ENCODE results near the gene DNAH6.

Gene DNAH6

DNA sequence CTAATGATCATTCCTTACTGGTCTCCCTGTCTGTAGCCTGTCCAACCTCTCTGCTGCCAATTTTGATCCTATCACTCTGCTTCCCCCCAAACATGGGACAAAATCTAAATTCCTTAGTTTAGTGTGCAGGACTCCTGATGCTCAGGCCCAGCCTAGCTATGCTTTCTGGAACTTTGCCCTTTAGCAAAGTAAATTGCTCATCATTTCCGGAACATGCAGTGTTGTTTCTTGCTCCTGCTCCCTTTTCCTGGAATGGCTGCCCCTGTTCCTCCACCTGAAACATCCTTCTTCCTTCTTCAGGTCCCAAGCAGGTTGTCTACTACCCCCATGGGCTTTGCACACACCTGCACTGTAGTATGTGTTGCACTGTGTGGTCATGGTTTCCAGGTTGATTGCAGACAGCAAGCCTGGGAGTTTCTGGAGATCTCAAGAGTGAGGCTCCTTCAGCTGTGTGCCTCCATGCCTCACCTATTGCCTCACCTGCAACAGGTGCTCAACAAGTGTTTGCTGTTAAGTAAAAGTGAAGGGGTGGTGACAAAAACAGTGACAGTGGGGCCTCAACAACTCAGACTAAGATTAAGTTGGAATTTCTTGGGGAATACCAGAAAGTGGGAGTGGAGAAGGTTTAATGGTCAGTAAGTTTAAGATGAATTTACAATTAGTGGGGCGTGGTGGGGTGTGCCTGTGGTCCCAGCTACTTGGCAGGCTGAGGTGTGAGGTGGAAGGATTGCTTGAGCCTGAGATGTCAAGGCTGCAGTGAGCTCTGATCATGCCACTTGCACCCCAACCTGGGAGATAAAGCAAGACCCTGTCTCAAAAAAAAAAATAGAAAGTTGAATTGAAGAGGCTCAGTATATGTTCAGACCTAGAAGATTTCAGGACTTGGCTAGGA, 120.0 kb downstream of the DNAH6 start:
- no peak for DNase-seq

DNA sequence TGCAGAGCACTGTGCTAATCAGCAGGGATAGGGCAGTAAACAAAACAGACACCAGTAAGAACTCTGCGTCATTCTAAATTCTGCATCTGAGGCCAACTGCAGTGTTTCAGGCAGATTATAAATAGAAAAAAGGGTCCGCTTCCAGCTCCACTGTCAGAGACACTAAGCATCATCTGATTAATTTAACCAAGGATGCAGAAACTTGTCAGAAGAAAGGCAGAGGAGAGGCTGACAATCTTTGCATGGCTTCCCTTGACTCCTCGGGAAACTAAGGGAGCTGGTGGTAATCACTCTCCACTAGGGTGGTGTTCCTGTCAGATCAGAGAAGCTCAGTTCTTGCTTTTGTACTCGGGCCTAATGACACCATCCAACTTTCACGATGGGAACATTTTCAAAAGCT, 123.5 kb downstream of the DNAH6 start:
- DNase-seq, result no peak

DNA sequence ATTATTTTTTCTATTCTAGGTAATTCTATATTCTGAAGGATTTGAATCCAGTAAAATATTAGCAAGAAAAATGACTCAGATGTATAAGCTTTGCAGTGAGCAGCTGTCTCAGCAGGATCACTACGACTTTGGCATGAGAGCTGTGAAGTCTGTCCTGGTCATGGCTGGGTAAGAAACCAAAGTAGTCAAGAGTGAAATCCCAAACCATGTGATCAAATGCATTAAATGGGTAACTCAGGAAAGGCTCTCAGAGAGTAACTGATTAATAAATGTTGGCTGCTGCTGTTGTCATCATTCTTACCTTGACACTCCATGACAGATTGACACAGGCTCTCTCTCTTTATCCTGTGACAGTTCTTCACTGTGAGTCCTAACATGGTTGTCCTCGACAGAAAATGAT, 124.1 kb downstream of the DNAH6 start:
- no peak for DNase-seq

DNA sequence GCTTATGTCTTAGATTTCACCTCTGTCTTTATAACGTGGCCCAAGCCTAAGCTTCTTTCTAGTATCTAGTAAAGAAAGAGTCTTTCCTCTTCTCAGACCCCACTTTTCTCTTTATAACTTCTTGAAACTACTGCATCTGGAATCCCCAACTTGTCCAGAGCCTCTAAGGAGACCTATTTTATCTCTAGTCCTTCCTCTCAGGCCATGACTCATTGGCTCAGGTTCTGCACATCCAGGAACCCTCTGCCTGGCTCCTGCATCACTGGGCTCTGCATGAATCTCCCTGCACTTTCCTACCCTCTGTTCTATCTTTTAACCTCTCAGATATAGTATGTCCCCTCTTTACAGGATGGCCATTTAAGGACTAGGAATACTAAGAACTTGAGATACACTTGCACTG, 124.7 kb downstream of the DNAH6 start:
- no peak for DNase-seq

DNA sequence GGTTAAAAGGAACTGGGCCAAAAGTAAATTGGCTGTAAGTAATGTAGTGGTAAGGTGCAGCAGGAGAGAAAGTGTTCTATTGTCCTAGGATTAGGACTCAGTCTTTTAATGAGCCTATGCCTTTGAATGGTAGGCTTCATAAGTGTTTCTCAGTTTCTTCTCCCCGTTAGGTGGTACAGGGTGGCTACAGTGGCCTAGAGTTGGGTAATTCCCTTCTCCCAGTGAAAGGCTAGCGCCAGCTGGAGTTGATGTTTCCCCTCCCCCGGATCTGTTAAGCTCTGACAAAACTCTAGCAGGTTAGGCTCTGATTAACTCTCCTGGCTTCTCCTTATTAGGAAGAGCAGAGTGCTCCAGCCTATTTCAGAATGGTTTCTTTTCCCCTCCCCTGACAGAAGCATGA, 127.7 kb downstream of the DNAH6 start:
- no peak for DNase-seq

DNA sequence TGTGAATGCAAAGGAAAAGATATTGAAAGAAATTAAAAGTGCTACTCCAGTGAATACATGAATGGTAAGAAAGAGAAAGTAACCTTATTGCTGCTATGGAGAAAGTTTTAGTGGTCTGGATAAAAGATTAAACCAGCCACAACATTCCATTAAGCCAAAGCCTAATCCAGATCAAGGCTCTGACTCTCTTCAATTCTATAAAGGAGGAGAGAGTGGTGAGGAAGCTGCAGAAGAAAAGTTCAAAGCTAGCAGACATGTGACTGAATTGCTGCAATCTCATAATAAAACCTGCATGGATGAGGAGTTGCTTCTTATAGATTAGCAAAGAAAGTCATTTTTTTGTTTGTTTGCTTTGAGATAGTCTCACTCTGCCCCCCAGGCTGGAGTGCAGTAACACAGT, 130.2 kb downstream of the DNAH6 start:
- no peak for DNase-seq

DNA sequence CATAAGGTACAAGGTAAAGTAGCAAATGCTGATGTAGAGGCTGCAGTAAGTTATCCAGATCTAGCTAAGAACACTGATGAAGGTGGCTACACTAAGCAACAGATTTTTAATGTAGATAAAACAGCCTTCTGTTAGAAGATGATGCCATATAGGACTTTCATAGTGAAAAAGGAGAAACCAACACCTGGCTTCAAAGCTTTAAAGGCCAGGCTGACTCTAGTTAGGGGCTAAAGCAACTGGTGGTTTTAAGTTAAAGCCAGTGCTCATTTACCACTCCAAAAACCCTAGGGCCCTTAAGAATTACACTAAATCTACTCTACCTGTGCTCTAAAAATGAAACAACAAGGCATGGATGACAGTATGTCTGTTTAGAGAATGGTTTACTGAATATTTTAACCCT, 131.0 kb downstream of the DNAH6 start:
- DNase-seq, result no peak

DNA sequence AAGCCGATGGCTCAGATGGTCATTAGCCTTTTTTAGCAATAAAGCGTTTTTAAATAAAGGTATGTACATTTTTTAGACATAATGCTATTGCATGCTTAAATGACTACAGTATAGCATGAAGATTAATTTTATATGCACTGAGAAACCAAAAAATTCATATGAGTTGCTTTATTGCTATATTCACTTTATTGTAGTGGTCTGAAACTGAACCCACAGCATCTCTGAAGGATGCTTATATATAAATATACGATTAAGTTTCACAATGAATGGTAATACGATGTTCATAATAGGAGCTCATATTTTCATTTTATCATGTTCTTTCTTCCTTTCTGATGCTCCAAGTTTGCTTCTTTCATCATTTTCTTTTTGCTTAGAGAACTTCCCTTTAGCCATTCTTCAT, 132.8 kb downstream of the DNAH6 start:
- DNase-seq, result no peak

DNA sequence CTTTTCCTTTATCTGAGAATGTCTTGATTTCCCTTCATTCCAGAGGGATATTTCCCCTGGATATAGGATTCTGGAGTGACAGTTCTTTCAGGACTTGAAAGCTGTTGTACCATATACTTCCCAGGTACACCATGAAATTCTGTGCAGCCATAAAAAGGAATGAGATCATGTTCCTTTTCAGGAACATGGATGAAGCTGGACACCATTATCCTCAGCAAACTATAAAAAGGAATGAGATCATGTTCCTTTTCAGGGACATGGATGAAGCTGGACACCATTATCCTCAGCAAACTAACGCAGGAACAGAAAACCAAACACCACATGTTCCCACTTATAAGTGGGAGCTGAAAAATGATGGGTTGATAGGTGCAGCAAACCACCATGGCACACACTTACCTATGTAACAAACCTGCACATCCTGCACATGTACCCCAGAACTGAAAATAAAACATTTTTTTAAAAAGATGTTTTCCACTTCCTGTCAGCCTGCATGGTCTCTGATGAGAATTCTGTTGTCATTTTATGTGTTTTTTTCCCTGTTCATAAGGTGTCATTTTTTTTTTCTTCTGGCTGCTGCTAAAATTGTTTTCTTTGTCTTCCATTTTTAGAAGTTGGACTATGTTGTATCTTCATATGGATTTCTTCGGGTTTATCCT, 133.3 kb downstream of the DNAH6 start:
- no peak for DNase-seq

DNA sequence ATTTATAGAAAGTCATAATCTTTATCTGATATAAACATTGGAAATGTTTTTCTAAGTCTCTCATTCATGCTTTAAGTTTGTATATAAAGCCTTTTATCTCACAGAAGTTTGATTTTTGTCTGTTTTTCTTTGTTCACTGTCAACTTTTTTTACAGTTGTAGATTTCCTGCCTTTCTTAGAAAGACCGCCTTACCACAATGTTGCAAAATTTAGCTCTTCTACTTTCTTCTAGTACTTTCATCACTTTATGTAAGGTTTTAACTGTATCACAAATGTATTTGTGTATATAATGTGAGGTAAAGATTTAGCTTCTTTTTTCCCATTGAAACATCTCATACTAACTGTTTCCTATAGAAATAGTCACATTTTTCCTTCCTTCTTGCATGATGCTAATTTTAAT, 136.1 kb downstream of the DNAH6 start:
- no peak for DNase-seq

DNA sequence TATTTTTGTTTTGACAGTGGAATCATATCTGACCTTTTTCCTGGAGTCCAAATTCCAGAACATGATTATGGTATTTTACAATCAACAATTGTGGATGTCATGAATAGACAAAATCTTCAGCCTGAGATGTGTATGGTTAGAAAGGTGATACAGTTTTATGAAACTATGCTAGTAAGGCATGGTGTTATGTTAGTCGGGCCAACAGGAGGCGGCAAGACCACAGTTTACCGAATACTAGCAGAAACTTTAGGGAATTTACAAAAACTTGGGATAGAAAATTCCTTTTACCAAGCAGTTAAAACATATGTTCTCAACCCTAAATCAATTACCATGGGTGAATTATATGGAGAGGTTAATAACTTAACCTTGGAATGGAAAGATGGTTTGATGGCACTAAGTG, 137.0 kb downstream of the DNAH6 start:
- no peak for DNase-seq

DNA sequence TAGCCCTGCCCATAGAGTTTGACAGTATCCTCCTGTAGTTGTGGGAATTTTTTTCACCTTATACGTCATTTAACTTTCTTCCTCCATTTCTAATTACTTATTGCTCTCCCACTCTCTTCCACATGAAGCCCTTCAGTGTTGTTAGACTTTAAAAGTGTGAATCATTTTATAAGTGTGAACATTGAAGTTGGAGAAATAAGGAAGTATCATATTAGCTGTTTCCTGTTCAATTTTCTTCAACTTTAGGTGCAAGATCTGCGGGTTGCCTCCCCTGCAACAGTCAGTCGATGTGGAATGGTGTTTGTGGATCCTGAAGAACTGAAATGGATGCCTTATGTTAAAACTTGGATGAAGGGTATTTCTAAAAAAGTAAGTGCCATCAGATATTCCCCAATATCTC, 138.1 kb downstream of the DNAH6 start:
- no peak for DNase-seq

DNA sequence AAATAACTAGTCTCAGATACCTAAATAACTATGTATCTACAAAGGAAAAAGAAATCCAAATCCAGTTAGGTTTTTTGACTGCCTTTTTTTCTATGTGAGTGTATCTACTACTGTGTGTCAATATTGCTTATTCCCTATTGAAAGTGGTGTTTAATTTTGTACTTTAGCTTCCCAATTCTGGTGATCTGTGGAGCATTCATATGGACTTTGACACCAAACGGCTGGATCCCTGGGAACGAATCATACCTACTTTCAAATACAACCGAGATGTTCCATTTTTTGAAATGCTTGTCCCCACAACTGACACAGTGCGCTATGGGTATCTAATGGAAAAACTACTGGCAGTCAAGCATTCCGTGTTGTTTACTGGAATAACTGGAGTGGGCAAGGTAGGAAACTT, 152.8 kb downstream of the DNAH6 start:
- DNase-seq, result no peak

DNA sequence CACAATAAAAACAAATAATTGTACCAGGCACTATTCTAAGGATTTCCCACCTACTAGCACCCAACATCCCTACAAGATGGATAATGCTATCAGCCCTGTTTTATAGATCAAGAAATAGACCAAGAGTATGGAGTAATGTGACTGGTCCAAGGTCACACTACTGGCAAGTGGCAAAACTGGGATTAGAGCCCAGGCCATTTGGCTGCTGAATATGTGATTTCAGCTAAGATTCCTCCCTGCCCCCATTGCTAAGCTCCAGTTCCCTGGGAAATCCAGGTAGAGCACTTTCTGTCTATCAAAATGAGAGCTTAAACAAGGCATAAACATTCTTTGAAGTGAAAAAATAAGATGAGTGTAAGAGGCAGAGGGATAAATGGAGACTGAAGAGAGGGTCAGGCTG, 157.8 kb downstream of the DNAH6 start:
- no peak for DNase-seq

DNA sequence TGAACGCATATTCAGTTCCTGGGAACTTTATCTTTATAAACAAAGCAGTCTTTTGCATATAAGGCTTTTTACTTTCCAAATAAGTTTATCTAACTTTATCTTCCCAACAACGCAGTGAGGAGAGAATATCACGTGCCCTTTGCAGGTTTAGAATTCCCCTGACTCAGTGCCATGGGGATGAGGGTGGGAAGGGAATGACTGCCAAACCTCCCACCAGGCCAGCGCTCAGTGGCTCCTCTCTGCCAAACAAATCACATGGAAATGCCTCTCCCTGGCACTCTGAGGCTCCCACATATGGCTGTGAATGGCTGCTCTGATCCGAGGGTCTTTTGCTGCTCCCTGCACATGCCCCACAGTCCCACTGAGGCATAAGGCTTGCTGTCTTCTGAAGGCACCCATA, 158.3 kb downstream of the DNAH6 start:
- no peak for DNase-seq

DNA sequence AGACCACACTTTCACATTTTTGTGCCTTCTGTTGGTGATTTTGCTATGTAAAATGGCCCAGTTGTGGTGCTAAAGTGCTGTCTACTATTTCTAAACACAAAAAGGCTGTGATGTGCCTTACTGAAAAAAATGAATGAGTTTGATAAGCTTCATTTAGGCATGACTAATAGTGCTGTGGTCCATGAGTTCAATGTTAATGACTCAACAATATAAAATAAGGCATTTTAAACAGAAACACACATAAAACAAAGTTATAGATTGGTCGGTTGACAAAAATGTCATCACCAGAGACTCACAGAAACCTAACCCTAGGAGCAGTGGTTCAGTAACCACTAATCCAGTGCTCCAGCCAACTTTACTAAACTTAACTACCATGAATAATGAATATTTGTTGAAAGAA, 160.0 kb downstream of the DNAH6 start:
- DNase-seq, result no peak

DNA sequence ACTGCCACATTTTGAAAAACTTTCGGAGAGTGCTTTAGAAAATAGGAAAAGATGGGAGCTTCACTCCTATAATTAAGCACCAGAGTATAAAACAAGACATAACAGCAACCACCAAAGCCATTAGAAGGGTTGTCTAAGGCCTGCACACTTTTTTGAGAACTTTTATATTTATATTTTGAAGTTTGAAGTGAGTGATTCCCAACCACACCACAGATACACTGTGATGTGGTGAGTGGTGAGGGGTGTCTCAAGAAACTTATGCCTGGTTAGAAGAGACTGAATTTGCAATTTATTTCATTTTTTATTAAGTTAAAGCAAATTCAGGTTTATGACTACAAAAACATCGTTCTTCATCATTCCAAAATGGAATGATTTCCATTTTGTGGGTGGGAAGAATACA, 161.9 kb downstream of the DNAH6 start:
- no peak for DNase-seq

DNA sequence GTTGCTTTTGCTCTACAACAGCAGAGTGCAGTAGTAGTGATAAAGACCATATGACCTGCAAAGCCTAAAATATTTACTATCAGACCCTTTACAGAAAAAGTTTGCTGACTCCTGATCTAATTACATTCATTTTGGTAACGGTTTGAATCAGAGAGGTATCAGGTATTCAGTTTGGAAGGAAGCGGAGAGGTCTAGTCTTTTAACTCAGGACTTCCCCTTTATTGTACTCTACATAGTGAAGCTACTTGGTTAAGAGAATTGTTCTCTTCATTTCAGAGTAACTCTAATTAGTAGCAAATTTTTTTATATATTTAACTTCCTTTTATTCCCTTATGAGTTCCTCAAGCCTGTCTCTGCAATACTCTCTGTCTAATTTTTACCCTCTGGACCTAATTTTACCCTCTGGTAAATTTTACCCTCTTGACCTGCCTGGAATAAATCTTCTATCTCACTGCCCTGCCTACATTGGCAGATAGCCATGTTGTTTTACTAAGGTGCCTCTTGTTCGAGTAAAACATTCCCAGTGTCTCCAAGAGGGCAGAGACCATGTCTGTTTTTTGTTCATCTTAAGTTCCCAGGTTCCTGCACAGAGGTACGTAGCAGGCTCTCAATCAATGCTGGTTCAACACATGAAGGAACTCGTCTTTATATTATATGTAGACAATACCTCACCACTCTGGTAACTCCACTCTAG, 170.6 kb downstream of the DNAH6 start:
- no peak for DNase-seq

DNA sequence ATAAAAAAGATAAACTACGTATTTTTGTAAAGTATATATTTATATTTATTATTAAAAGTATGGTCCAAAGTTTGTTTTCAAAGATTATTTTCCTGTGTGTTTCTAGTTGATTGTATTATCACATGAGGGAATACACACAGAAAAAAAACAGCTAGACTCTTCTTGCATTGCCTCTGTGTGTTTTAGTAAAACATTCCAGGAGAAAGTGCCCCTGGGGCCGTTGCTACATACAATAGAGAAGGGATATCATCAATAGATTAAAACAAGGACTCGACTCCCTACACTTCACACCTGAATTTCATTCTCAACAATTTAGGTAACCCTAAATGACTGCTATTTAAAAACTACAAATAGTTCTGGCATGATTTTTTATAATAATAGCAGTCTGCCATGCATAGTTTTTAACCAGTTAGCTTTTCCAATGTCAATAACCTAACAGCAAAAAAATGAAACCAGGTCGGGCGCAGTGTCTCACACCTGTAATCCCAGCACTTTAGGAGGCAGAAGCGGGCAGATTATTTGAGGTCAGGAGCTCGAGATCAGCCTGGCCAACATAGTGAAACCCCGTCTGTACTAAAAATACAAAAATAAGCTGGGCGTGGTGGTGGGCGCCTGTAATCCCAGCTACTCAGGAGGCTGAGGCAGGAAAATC, 171.3 kb downstream of the DNAH6 start:
- DNase-seq, result no peak

DNA sequence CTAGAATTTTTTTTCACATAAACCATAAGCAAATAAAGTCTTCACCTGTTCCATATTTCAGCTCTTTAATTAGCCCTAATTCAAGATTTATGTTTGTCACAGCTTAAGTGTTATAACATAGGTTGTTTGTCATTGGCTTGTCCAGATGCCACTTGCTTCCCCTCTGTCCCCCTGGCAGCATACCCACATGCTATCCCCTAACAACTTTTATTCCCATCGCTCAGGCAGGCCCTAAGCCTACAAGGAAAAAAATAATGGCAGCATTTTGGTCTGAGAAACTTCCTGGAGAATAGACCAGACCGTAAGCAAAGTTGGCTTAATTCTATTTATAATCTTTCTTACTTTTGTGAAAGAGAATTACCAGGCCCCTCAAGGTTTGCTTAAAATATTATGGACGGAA, 173.9 kb downstream of the DNAH6 start:
- DNase-seq, result no peak

DNA sequence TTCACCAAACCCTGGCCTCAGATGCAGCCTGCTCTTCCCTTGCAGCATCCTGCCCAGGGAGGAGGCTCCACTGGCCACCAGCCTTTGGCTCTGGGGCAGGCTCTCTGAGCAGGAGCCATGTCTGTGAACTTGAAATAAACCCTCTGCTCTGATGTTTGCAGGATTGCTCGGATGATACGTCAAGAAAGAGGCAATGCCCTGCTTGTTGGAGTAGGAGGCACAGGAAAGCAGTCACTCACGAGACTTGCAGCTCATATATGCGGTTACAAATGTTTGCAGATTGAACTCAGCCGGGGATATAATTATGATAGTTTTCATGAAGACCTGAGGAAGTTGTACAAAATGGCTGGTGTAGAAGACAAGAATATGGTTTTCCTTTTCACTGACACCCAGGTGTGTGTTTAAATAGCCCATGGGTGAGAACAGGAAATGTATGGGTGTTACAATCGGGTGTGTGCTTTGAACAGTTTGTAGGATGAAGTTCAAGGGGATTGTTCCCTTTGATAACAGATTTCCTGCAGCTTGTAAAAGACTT, 177.9 kb downstream of the DNAH6 start:
- DNase-seq, result peak; percentile 65

DNA sequence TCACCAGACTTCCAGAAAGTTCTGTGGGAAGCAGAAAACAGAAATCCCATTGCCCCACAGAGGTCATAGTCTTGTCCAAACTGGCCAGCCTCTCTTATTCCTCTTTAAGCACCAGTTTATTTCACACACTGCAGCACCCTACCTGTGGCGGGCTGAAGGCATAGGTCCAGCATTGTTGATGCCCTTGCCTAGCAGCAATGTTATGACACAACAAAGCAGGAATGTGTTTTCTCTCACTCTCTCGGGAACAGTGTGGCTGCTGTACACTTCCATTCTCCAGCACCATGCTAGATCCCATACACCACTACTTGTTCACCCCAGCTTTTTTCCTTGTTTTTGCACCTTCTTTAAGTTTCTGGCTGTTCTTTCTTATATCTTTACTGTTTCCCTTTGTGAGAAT, 181.6 kb downstream of the DNAH6 start:
- DNase-seq, result no peak

DNA sequence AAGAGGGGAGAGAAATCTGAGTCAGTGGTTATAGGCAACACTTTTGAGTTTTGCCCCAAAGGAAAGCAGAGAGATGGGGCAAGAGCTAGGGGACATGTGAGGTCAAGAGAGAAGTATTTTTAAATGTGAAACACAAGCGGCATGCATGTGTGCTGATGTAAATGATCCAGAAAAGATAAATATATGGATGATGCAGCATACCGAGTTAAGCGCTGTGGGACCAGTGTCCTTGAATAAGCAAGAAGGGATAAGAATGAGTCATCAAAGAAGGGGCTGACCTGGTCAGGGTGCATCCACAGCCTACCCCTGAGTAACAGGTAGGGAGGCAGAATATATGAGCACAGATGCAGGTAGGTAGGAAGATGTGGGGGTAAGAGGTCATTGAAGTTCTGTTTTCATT, 183.7 kb downstream of the DNAH6 start:
- DNase-seq, result no peak
